ENCODE data around the gene DLL1. TPM values are rescaled to one million over a fixed set of nuclear protein-coding genes. Genes with fewer than 3 reads are reported as not detected.

DLL1 gene
- total RNA-seq, 4 donors from 2014 or later, result 1.8 to 3.7 (median 3.3) TPM

GRCh38 chr6:170283212-170284081, 7.4 kb downstream of the DLL1 start:
- peaks cover 14 to 15% of the 10 kb centered on the region in 2 donors for H3K4me1 ChIP-seq
- no peak overlapping the region for H3K27ac ChIP-seq
- no peak for TF ChIP-seq POLR2A (IDR thresholded peaks at IDR 0.05)
- TF ChIP-seq CTCF (IDR thresholded peaks at IDR 0.05 in 4 of 5, conservative IDR thresholded peaks at IDR 0.05 in 1 of 5), result no peak
- intact Hi-C loops (cut with DNase I; ENCODE audit: low total_unique reads) (loop anchor here (5.0 kb wide), 2 partner anchors 106 to 159 kb away; no protein-coding TSS in a partner anchor), in situ Hi-C loops (cut with MboI; ENCODE audit: low sequenced_read_pairs in 4 of 4) (loop anchor here in 2 of 4 donors (25.0 kb wide), 2 partner anchors 246 to 446 kb away; no protein-coding TSS in a partner anchor)
- H3K9me3 ChIP-seq, result no peaks in the 10 kb centered on the region
- ATAC-seq, result no peak
- no peak for DNase-seq
- peaks cover 0 to 5% (median 2%) of the 10 kb centered on the region in 3 donors for H3K27me3 ChIP-seq
- no peaks in the 10 kb centered on the region for H3K36me3 ChIP-seq
- H3K4me3 ChIP-seq, result no peak overlapping the region

- peaks cover 10 to 13% of the 10 kb centered on the region in 2 donors for H3K4me1 ChIP-seq
- TF ChIP-seq CTCF (IDR thresholded peaks at IDR 0.05 in 4 of 5, conservative IDR thresholded peaks at IDR 0.05 in 1 of 5), result no peak
- no peak for TF ChIP-seq POLR2A (IDR thresholded peaks at IDR 0.05)
- H3K36me3 ChIP-seq, result no peaks in the 10 kb centered on the region
- intact Hi-C loops (cut with DNase I; ENCODE audit: low total_unique reads), result loop anchor here (5.0 kb wide), 2 partner anchors 105 to 160 kb away; no protein-coding TSS in a partner anchor
- in situ Hi-C loops (cut with MboI; ENCODE audit: low sequenced_read_pairs in 4 of 4), result loop anchor here in 2 of 4 donors (25.0 kb wide), 2 partner anchors 245 to 445 kb away; no protein-coding TSS in a partner anchor
- no peak for DNase-seq
- H3K27ac ChIP-seq, result no peak overlapping the region
- H3K9me3 ChIP-seq, result no peaks in the 10 kb centered on the region
- no peak overlapping the region for H3K4me3 ChIP-seq
- no peak for ATAC-seq
- H3K27me3 ChIP-seq, result no peaks in the 10 kb centered on the region
These were observed 8.2 kb downstream of the DLL1 start for GRCh38 chr6:170282512-170283158.

GRCh38 chr6:170281331-170282292, 9.3 kb downstream of the DLL1 start:
- intact Hi-C loops (cut with DNase I; ENCODE audit: low total_unique reads), result loop anchor here (5.0 kb wide), 2 partner anchors 104 to 161 kb away; no protein-coding TSS in a partner anchor
- no peak for DNase-seq
- in situ Hi-C loops (cut with MboI; ENCODE audit: low sequenced_read_pairs in 4 of 4), result loop anchor here in 2 of 4 donors (25.0 kb wide), 2 partner anchors 244 to 444 kb away; no protein-coding TSS in a partner anchor
- H3K4me3 ChIP-seq, result no peak overlapping the region
- peaks cover 16 to 17% of the 10 kb centered on the region in 2 donors for H3K4me1 ChIP-seq
- no peak for ATAC-seq
- H3K27me3 ChIP-seq, result no peaks in the 10 kb centered on the region
- H3K9me3 ChIP-seq, result no peaks in the 10 kb centered on the region
- H3K27ac ChIP-seq, result no peak overlapping the region
- no peaks in the 10 kb centered on the region for H3K36me3 ChIP-seq
- TF ChIP-seq POLR2A (IDR thresholded peaks at IDR 0.05) (no peak), CTCF (IDR thresholded peaks at IDR 0.05 in 4 of 5, conservative IDR thresholded peaks at IDR 0.05 in 1 of 5) (no peak)

- Histone ChIP-seq H3K27me3 (no peaks in the 10 kb centered on the region), H3K4me3 (peak overlapping the region; percentile 33 to 58 (median 44)), H3K27ac (peak overlapping the region; percentile 86 to 90 (median 88)), H3K4me1 (peaks cover 22 to 25% of the 10 kb centered on the region in 2 donors), H3K36me3 (no peaks in the 10 kb centered on the region), H3K9me3 (no peaks in the 10 kb centered on the region)
- in situ Hi-C loops (cut with MboI; ENCODE audit: low sequenced_read_pairs in 4 of 4), result loop anchor here in 2 of 4 donors (25.0 kb wide), 2 partner anchors 243 to 443 kb away; no protein-coding TSS in a partner anchor
- ATAC-seq (no peak), DNase-seq (no peak)
- intact Hi-C loops (cut with DNase I; ENCODE audit: low total_unique reads), result loop anchor here (1.0 to 5.0 kb wide), 5 partner anchors 15 to 236 kb away; no protein-coding TSS in a partner anchor
- TF ChIP-seq POLR2A (IDR thresholded peaks at IDR 0.05), result no peak
- TF ChIP-seq CTCF (IDR thresholded peaks at IDR 0.05 in 4 of 5, conservative IDR thresholded peaks at IDR 0.05 in 1 of 5), result no peak
These were observed 10.2 kb downstream of the DLL1 start for GRCh38 chr6:170280689-170281045.

Measured in gastrocnemius medialis (tissue), 4 donors.